Mesendoderm (in vitro differentiated cells): ENCODE results near the gene GLCE.
"Not testable (repeated sequence)": the region's sequence is repeated elsewhere in the genome, so short reads cannot be mapped to it uniquely, and the experiment has no call there.

ENCODE experiments used
- DNase-seq: peaks from one replicate; pipeline ENCODE4 v3.0.0; 2013
- H2AK5ac ChIP-seq: 2 replicates; pipeline ENCODE4 v1.6.1; 2013; ENCODE audit warnings: low read length, inconsistent platforms
- H2BK120ac ChIP-seq: 2 replicates; pipeline ENCODE4 v1.6.1; 2013; ENCODE audit warnings: low read depth, mild to moderate bottlenecking, low read length, moderate library complexity, mixed read lengths
- H2BK15ac ChIP-seq: replicated peaks from 2 replicates; pipeline ENCODE4 v1.6.1; 2013; ENCODE audit warnings: low read depth, mild to moderate bottlenecking, moderate library complexity
- H2BK5ac ChIP-seq: 2 replicates; pipeline ENCODE4 v1.6.1; 2013; ENCODE audit warnings: low read length, inconsistent platforms
- H3K18ac ChIP-seq: 2 replicates; pipeline ENCODE4 v1.6.1; 2013; ENCODE audit warnings: mild to moderate bottlenecking, low read length, mixed read lengths
- H3K23ac ChIP-seq: one replicate; pipeline ENCODE4 v1.6.1; 2013; ENCODE audit warnings: low read length
- H3K27ac ChIP-seq: 2 replicates; pipeline ENCODE4 v1.5.1; 2013; ENCODE audit warnings: low read depth, mild to moderate bottlenecking, inconsistent platforms, low read length, moderate library complexity
- H3K27me3 ChIP-seq: 2 replicates; pipeline ENCODE4 v1.6.1; 2013; ENCODE audit warnings: low read length, control low read depth, mild to moderate bottlenecking, inconsistent platforms; ENCODE audit not compliant: insufficient read depth, poor library complexity
- H3K36me3 ChIP-seq: 2 replicates; pipeline ENCODE4 v1.6.1; 2013; ENCODE audit warnings: low read length, inconsistent platforms; ENCODE audit not compliant: control insufficient read depth, insufficient read depth
- H3K4ac ChIP-seq: one replicate; pipeline ENCODE4 v1.6.1; 2013; ENCODE audit warnings: low read depth, mild to moderate bottlenecking, low read length, moderate library complexity
- H3K4me1 ChIP-seq: 2 replicates; pipeline ENCODE4 v1.6.1; 2013; ENCODE audit warnings: low read depth, low read length, inconsistent platforms; ENCODE audit not compliant: control insufficient read depth
- H3K4me2 ChIP-seq: 2 replicates; pipeline ENCODE4 v1.6.1; 2013; ENCODE audit warnings: low read length
- H3K4me3 ChIP-seq: 2 replicates; pipeline ENCODE4 v1.5.1; 2013; ENCODE audit warnings: mild to moderate bottlenecking, low read length
- H3K56ac ChIP-seq: one replicate; pipeline ENCODE4 v1.6.1; 2013; ENCODE audit warnings: low read length
- H3K79me1 ChIP-seq: 2 replicates; pipeline ENCODE4 v1.6.1; 2013; ENCODE audit warnings: low read length, inconsistent platforms
- H3K79me2 ChIP-seq: 2 replicates; pipeline ENCODE4 v1.6.1; 2013; ENCODE audit warnings: mild to moderate bottlenecking, low read length; ENCODE audit not compliant: control insufficient read depth, insufficient read depth
- H3K9ac ChIP-seq: 2 replicates; pipeline ENCODE4 v1.6.1; 2013; ENCODE audit warnings: low read length, inconsistent platforms
- H4K5ac ChIP-seq: one replicate; pipeline ENCODE4 v1.6.1; 2013; ENCODE audit warnings: low read length
- H4K8ac ChIP-seq: one replicate; pipeline ENCODE4 v1.6.1; 2013; ENCODE audit warnings: low read depth, mild to moderate bottlenecking, control low read depth, low read length, moderate library complexity
- WGBS: extraction: QIAGEN DNeasy Blood & Tissue Kit; methylation state at CpG from one replicate; pipeline ENCODE4 v1.1.7; 2013; ENCODE audit warnings: low lambda C conversion rate, missing lambda C conversion rate; ENCODE audit not compliant: insufficient coverage; ENCODE audit errors: extremely low coverage; 5-methylcytosine and 5-hydroxymethylcytosine counted together

Gene GLCE

GRCh38 chr15:69150336-69150735 is 10.1 kb upstream of the GLCE start:
- no peak overlapping the region for H2AK5ac ChIP-seq
- no peaks in the 10 kb centered on the region for H3K27me3 ChIP-seq
- no peak overlapping the region for H4K5ac ChIP-seq
- H3K4ac ChIP-seq, result no peak overlapping the region
- no CpG with 5 or more reads among the region's 3 CpGs for WGBS
- H2BK5ac ChIP-seq, result no peak overlapping the region
- no peak overlapping the region for H3K27ac ChIP-seq
- no peak overlapping the region for H4K8ac ChIP-seq
- no peak overlapping the region for H3K9ac ChIP-seq
- H3K56ac ChIP-seq, result no peak overlapping the region
- no peak overlapping the region for H3K4me3 ChIP-seq
- H2BK120ac ChIP-seq, result no peak overlapping the region
- peaks cover 4% of the 10 kb centered on the region for H3K4me1 ChIP-seq
- no peak overlapping the region for H3K23ac ChIP-seq
- DNase-seq, result no peak
- no peak overlapping the region for H2BK15ac ChIP-seq
- H3K18ac ChIP-seq, result no peak overlapping the region
- no peaks in the 10 kb centered on the region for H3K79me1 ChIP-seq
- H3K36me3 ChIP-seq, result no peaks in the 10 kb centered on the region
- H3K79me2 ChIP-seq, result no peaks in the 10 kb centered on the region
- H3K4me2 ChIP-seq, result no peak overlapping the region

- no peak for DNase-seq
- Histone ChIP-seq H3K79me1 (no peaks in the 10 kb centered on the region), H2BK15ac (no peak overlapping the region), H3K23ac (no peak overlapping the region), H2AK5ac (no peak overlapping the region), H3K18ac (no peak overlapping the region), H3K27me3 (no peaks in the 10 kb centered on the region), H3K9ac (no peak overlapping the region), H2BK120ac (no peak overlapping the region), H2BK5ac (no peak overlapping the region), H3K36me3 (no peaks in the 10 kb centered on the region), H3K27ac (no peak overlapping the region), H3K4ac (no peak overlapping the region), H3K4me3 (no peak overlapping the region), H4K8ac (no peak overlapping the region), H3K4me2 (no peak overlapping the region), H3K4me1 (peaks cover 4% of the 10 kb centered on the region), H3K56ac (no peak overlapping the region), H4K5ac (no peak overlapping the region), H3K79me2 (no peaks in the 10 kb centered on the region)
- no CpG with 5 or more reads among the region's 2 CpGs for WGBS
These were observed 9.6 kb upstream of the GLCE start for GRCh38 chr15:69150841-69151240.

- WGBS, result no CpG with 5 or more reads among the region's 2 CpGs
- H3K4me2 ChIP-seq, result no peak overlapping the region
These were observed 7.4 kb upstream of the GLCE start for GRCh38 chr15:69153046-69153445.

GRCh38 chr15:69153587-69153986 is 6.8 kb upstream of the GLCE start:
- H4K5ac ChIP-seq, H3K36me3 ChIP-seq, H2AK5ac ChIP-seq, H3K27me3 ChIP-seq, H2BK5ac ChIP-seq, DNase-seq, H2BK120ac ChIP-seq, H3K18ac ChIP-seq, H4K8ac ChIP-seq, H3K79me1 ChIP-seq, H3K4me3 ChIP-seq, H3K56ac ChIP-seq, H3K4me1 ChIP-seq, H3K79me2 ChIP-seq, H3K4ac ChIP-seq, H3K9ac ChIP-seq, H3K4me2 ChIP-seq, H3K27ac ChIP-seq, H2BK15ac ChIP-seq, H3K23ac ChIP-seq: not testable (repeated sequence)
- no CpG with 5 or more reads among the region's 2 CpGs for WGBS

More at GRCh38 chr15:69153046-69153445, 7.4 kb upstream of the GLCE start:
- H4K5ac ChIP-seq, result no peak overlapping the region
- H4K8ac ChIP-seq, result no peak overlapping the region
- no peak overlapping the region for H2BK120ac ChIP-seq
- no peak for DNase-seq
- no peaks in the 10 kb centered on the region for H3K79me2 ChIP-seq
- H3K27ac ChIP-seq, result no peak overlapping the region
- no peaks in the 10 kb centered on the region for H3K27me3 ChIP-seq
- no peaks in the 10 kb centered on the region for H3K36me3 ChIP-seq
- H2BK15ac ChIP-seq, result no peak overlapping the region
- H2BK5ac ChIP-seq, result no peak overlapping the region
- H3K23ac ChIP-seq, result no peak overlapping the region
- H3K4me1 ChIP-seq, result peaks cover 4% of the 10 kb centered on the region
- H3K4me3 ChIP-seq, result no peak overlapping the region
- H3K79me1 ChIP-seq, result no peaks in the 10 kb centered on the region
- H3K56ac ChIP-seq, result no peak overlapping the region
- no peak overlapping the region for H3K18ac ChIP-seq
- no peak overlapping the region for H3K4ac ChIP-seq
- H2AK5ac ChIP-seq, result no peak overlapping the region
- no peak overlapping the region for H3K9ac ChIP-seq

- Histone ChIP-seq H3K56ac (no peak overlapping the region), H3K9ac (no peak overlapping the region), H3K18ac (no peak overlapping the region), H2BK5ac (no peak overlapping the region), H3K27ac (no peak overlapping the region), H4K8ac (no peak overlapping the region), H2AK5ac (no peak overlapping the region), H2BK15ac (no peak overlapping the region), H3K79me2 (no peaks in the 10 kb centered on the region), H3K4ac (peak overlapping the region; percentile 6), H4K5ac (no peak overlapping the region), H3K4me1 (peaks cover 4% of the 10 kb centered on the region), H2BK120ac (no peak overlapping the region), H3K4me2 (no peak overlapping the region), H3K23ac (no peak overlapping the region), H3K79me1 (no peaks in the 10 kb centered on the region), H3K4me3 (no peak overlapping the region), H3K36me3 (no peaks in the 10 kb centered on the region), H3K27me3 (no peaks in the 10 kb centered on the region)
- DNase-seq, result no peak
These were observed 6.4 kb upstream of the GLCE start for GRCh38 chr15:69154078-69154477.

- H3K36me3 ChIP-seq, result no peaks in the 10 kb centered on the region
- no peak overlapping the region for H2BK15ac ChIP-seq
- peaks cover 4% of the 10 kb centered on the region for H3K4me1 ChIP-seq
- no peak overlapping the region for H3K9ac ChIP-seq
- DNase-seq, result peak; percentile 63
- no peak overlapping the region for H4K5ac ChIP-seq
- no peaks in the 10 kb centered on the region for H3K27me3 ChIP-seq
- H3K4me3 ChIP-seq, result no peak overlapping the region
- H3K27ac ChIP-seq, result no peak overlapping the region
- no peak overlapping the region for H3K4me2 ChIP-seq
- H3K4ac ChIP-seq, result no peak overlapping the region
- no CpG with 5 or more reads among the region's 4 CpGs for WGBS
- no peak overlapping the region for H4K8ac ChIP-seq
- H3K79me1 ChIP-seq, result no peaks in the 10 kb centered on the region
- H3K79me2 ChIP-seq, result no peaks in the 10 kb centered on the region
- no peak overlapping the region for H2BK5ac ChIP-seq
- no peak overlapping the region for H2BK120ac ChIP-seq
- no peak overlapping the region for H3K23ac ChIP-seq
- H3K18ac ChIP-seq, result no peak overlapping the region
- H2AK5ac ChIP-seq, result no peak overlapping the region
- H3K56ac ChIP-seq, result no peak overlapping the region
These were observed 5.8 kb upstream of the GLCE start for GRCh38 chr15:69154684-69155083.
